Colonic mucosa (tissue), 4 donors: ENCODE measurements around the gene TENM3. TPM values are rescaled to one million over a fixed set of nuclear protein-coding genes. Genes with fewer than 3 reads are reported as not detected.

ENCODE experiments used
- DNase-seq: peaks from one replicate; pipeline ENCODE4 v3.0.0-alpha.2; 2020
- H3K27ac ChIP-seq: fragments of 200-600 bp; one replicate; pipeline ENCODE4 v1.8.0; 2021
- H3K27me3 ChIP-seq: fragments of 200-600 bp; one replicate; pipeline ENCODE4 v1.8.0; 2021
- H3K36me3 ChIP-seq: fragments of 200-600 bp; one replicate; pipeline ENCODE4 v1.8.0; 2021
- H3K4me1 ChIP-seq: fragments of 200-600 bp; one replicate; pipeline ENCODE4 v1.8.0; 2021; ENCODE audit warnings: mild to moderate bottlenecking
- H3K4me3 ChIP-seq: fragments of 200-600 bp; one replicate; pipeline ENCODE4 v1.8.0; 2021
- H3K9ac ChIP-seq, 2 donors: one replicate each; pipeline ENCODE4 v1.7.0; 2013; ENCODE audit warnings: control low read depth in 2 of 2, low read depth in 2 of 2, low read length in 2 of 2
- H3K9me3 ChIP-seq: fragments of 200-600 bp; one replicate; pipeline ENCODE4 v1.8.0; 2021
- CTCF ChIP-seq: fragments of 200-600 bp; IDR thresholded peaks from one replicate; pipeline ENCODE4 v1.8.0; 2022; ENCODE audit warnings: antibody characterized with exemption, mild to moderate bottlenecking
- intact Hi-C: fragments of 100-400 bp; cut with DNase I; formaldehyde crosslinking; loops from one replicate; pipeline ENCODE4 v1.14.1; 2022
- total RNA-seq, 2 donors: library from RNA; stranded (reverse); fragmentation: NEBNext Ultra II Directional in 1 of 2; extraction: Animal tissue kit (Norgen Biotek cat#: 25700) in 1 of 2; gene quantifications; one replicate each; pipeline ENCODE4 v1.2.1, GENCODE V29; 2021
- donor health status: healthy.
- donor health status: DM: no; HTN: no; CAD: no.
- donor health status: DM: no; HTN: no; CAD: no.

Gene TENM3
- total RNA-seq, 2 donors from 2014 or later, result 0.32 to 1.6 TPM

GRCh38 chr4:182494103-182494502 lies 250.9 kb downstream of the TENM3 start:
- intact Hi-C loops, result no loop called here

DNA sequence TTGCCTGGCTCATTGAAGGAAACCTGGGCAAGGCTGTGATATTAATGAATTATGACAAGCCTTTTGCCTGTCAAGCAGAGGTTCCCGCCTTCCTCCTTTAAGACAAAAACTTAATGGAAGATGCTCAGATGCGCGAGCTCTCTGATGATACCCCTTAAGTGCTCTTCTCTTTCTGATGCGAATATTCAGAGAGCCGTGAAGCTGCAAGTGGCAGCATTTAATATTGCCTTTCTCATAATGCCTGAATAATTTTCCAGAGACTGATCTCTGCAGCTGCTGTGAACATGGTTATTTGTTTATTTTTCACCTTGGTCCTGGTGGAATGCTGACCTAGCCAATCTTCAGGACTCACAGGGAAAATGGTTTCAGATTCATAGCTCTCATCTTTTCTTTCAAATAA lies 251.8 kb downstream of the TENM3 start:
- Histone ChIP-seq H3K9ac (no peak overlapping the region), H3K4me1 (no peaks in the 10 kb centered on the region), H3K36me3 (no peaks in the 10 kb centered on the region), H3K9me3 (no peaks in the 10 kb centered on the region), H3K27me3 (no peaks in the 10 kb centered on the region), H3K4me3 (no peak overlapping the region), H3K27ac (no peak overlapping the region)
- TF ChIP-seq CTCF, result no peak
- DNase-seq, result no peak
- intact Hi-C loops, result no loop called here

More at GRCh38 chr4:182494103-182494502, 250.9 kb downstream of the TENM3 start:
- Histone ChIP-seq H3K27me3 (no peaks in the 10 kb centered on the region), H3K36me3 (no peaks in the 10 kb centered on the region), H3K9me3 (no peaks in the 10 kb centered on the region), H3K4me3 (no peak overlapping the region), H3K4me1 (no peaks in the 10 kb centered on the region), H3K27ac (no peak overlapping the region), H3K9ac (no peak overlapping the region)
- no peak for DNase-seq
- no peak for TF ChIP-seq CTCF

GRCh38 chr4:182495645-182496385 lies 252.6 kb downstream of the TENM3 start:
- H3K36me3 ChIP-seq, result no peaks in the 10 kb centered on the region
- no peak overlapping the region for H3K27ac ChIP-seq
- H3K4me1 ChIP-seq, result no peaks in the 10 kb centered on the region
- no peak for TF ChIP-seq CTCF
- intact Hi-C loops, result no loop called here
- H3K27me3 ChIP-seq, result no peaks in the 10 kb centered on the region
- H3K9me3 ChIP-seq, result no peaks in the 10 kb centered on the region
- no peak overlapping the region for H3K4me3 ChIP-seq
- no peak overlapping the region for H3K9ac ChIP-seq
- no peak for DNase-seq

DNA sequence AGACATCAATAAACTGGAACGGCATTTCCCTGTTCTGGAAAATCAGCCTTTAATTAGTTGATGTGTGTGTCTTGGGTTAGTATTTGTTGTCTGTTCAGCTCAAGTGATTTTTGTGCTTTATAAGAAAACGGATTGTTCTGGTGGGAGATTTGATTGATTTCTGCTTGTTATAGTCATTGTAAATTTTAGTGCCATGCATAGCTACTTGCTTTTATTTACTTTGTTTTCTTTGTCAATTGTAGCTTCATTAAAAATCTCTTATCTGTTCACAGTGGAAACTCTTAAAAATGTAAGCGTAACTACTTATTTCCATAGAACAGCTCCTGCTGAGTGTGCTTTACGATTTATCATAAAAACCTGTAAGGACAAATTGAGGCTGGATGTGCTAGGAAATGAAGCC lies 253.2 kb downstream of the TENM3 start:
- Histone ChIP-seq H3K27ac (no peak overlapping the region), H3K9ac (no peak overlapping the region), H3K4me3 (no peak overlapping the region), H3K4me1 (no peaks in the 10 kb centered on the region), H3K9me3 (no peaks in the 10 kb centered on the region), H3K27me3 (no peaks in the 10 kb centered on the region), H3K36me3 (no peaks in the 10 kb centered on the region)
- intact Hi-C loops, result no loop called here
- DNase-seq, result no peak
- no peak for TF ChIP-seq CTCF

- no peaks in the 10 kb centered on the region for H3K9me3 ChIP-seq
- intact Hi-C loops, result no loop called here
- no peak overlapping the region for H3K27ac ChIP-seq
- DNase-seq, result no peak
- H3K9ac ChIP-seq, result no peak overlapping the region
- H3K4me3 ChIP-seq, result no peak overlapping the region
- H3K27me3 ChIP-seq, result no peaks in the 10 kb centered on the region
- no peaks in the 10 kb centered on the region for H3K36me3 ChIP-seq
- no peak for TF ChIP-seq CTCF
- no peaks in the 10 kb centered on the region for H3K4me1 ChIP-seq
Measured at GRCh38 chr4:182502064-182502463, 258.9 kb downstream of the TENM3 start.
